Renal cortical epithelial cell (primary cell): ENCODE results near the gene CYCS. TPM values are rescaled to one million over a fixed set of nuclear protein-coding genes. Genes with fewer than 3 reads are reported as not detected.

Source experiments
- total RNA-seq: library from RNA; depleted of rRNA; stranded (reverse); fragments of >200 nt; gene quantifications from 2 replicates; pipeline ENCODE4 v1.2.3, GENCODE V29; 2014

Gene CYCS
- total RNA-seq, 1 donor from 2014 or later = 127 TPM

Other genes starting within 250 kb of the CYCS start
- 42.7 and 43.8 TPM in 2 replicates for gene OSBPL3, start 145.1 kb downstream of the CYCS start, total RNA-seq
- gene NPVF, start 103.2 kb upstream of the CYCS start, total RNA-seq = not detected in 2 replicates